SK-N-SH (cell line): ENCODE measurements around the gene ASH1L.

Experiments used
- EP300 ChIP-seq, 2 experiments: IDR thresholded peaks; 2 replicates each; pipeline versions ENCODE4 v1.4.0 to v1.6.1; 2012; ENCODE audit warnings: borderline replicate concordance in 1 of 2, low read depth in 1 of 2, low read length in 1 of 2
- EZH2phosphoT487 ChIP-seq: fragments of 200-600 bp; sonication (generic); IDR thresholded peaks from 2 replicates; pipeline ENCODE4 v1.6.1; 2017; ENCODE audit warnings: low read depth, mixed run types, mild to moderate bottlenecking, antibody characterized with exemption, moderate library complexity, borderline replicate concordance
- JUND ChIP-seq: IDR thresholded peaks from 2 replicates; pipeline ENCODE4 v1.4.0; 2012
- POLR2AphosphoS5 ChIP-seq: IDR thresholded peaks from 2 replicates; pipeline ENCODE4 v1.6.1; 2012; ENCODE audit warnings: low read depth, low read length
- RAD21 ChIP-seq: IDR thresholded peaks from 2 replicates; pipeline ENCODE4 v1.6.1; 2012; ENCODE audit warnings: mild to moderate bottlenecking, low read length
- RFX5 ChIP-seq: IDR thresholded peaks from 2 replicates; pipeline ENCODE4 v1.6.1; 2012; ENCODE audit warnings: mild to moderate bottlenecking, improper control_type of control experiment, low read length
- RXRA ChIP-seq: IDR thresholded peaks from 2 replicates; pipeline ENCODE4 v1.4.0; 2012; ENCODE audit warnings: low read depth, mild to moderate bottlenecking, borderline replicate concordance
- TCF12 ChIP-seq: IDR thresholded peaks from 2 replicates; pipeline ENCODE4 v1.4.0; 2012
- TEAD4 ChIP-seq: IDR thresholded peaks from 2 replicates; pipeline ENCODE4 v1.4.0; 2012; ENCODE audit warnings: mild to moderate bottlenecking, borderline replicate concordance; ENCODE audit not compliant: insufficient read depth
- TF ChIP-seq, protein P1 (sequence below): fragments of 150-350 bp; IDR thresholded peaks from 2 replicates; pipeline ENCODE4 v1.6.1; 2017; ENCODE audit warnings: antibody characterized with exemption, low read length, low read depth, borderline replicate concordance
- TF ChIP-seq, protein P2 (sequence below): fragments of 200-600 bp; sonication (generic); IDR thresholded peaks from 2 replicates; pipeline ENCODE4 v1.6.1; 2017; ENCODE audit warnings: antibody characterized with exemption, mild to moderate bottlenecking, moderate library complexity
- TF ChIP-seq, protein P3 (sequence below): IDR thresholded peaks from 2 replicates; pipeline ENCODE4 v1.6.1; 2012; ENCODE audit warnings: mild to moderate bottlenecking, low read depth, low read length, moderate library complexity
- TF ChIP-seq, protein P4 (sequence below): IDR thresholded peaks from 2 replicates; pipeline ENCODE4 v1.4.0; 2012; ENCODE audit warnings: low read depth

DNA sequence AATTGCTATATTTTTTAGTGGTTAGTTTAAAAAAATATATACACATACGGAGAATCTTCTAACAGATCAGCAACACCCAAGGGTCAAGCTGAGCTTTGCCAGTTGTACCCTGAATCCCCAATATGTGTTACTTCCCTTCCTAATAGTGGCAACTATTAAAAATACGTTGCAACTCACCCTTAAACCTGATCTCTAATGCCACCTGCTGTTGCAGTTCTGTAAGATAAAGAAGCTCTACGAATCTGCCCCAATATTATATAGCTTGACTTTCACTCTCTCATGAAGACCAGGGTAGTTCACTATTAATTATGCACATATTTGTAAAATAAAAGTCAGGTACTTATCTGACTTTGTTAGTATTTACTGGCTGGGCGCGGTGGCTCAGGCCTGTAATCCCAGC, 58.4 kb downstream of the ASH1L start:
- TF ChIP-seq, protein P1, sequence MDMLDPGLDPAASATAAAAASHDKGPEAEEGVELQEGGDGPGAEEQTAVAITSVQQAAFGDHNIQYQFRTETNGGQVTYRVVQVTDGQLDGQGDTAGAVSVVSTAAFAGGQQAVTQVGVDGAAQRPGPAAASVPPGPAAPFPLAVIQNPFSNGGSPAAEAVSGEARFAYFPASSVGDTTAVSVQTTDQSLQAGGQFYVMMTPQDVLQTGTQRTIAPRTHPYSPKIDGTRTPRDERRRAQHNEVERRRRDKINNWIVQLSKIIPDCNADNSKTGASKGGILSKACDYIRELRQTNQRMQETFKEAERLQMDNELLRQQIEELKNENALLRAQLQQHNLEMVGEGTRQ = no peak
- TF ChIP-seq, protein P2, sequence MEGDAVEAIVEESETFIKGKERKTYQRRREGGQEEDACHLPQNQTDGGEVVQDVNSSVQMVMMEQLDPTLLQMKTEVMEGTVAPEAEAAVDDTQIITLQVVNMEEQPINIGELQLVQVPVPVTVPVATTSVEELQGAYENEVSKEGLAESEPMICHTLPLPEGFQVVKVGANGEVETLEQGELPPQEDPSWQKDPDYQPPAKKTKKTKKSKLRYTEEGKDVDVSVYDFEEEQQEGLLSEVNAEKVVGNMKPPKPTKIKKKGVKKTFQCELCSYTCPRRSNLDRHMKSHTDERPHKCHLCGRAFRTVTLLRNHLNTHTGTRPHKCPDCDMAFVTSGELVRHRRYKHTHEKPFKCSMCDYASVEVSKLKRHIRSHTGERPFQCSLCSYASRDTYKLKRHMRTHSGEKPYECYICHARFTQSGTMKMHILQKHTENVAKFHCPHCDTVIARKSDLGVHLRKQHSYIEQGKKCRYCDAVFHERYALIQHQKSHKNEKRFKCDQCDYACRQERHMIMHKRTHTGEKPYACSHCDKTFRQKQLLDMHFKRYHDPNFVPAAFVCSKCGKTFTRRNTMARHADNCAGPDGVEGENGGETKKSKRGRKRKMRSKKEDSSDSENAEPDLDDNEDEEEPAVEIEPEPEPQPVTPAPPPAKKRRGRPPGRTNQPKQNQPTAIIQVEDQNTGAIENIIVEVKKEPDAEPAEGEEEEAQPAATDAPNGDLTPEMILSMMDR = peak; percentile 61
- no peak for TF ChIP-seq TCF12
- no peak for TF ChIP-seq EZH2phosphoT487
- TF ChIP-seq JUND = no peak
- no peak for TF ChIP-seq POLR2AphosphoS5
- no peak for TF ChIP-seq EP300 (IDR thresholded peaks at IDR 0.05; ENCODE audit: borderline replicate concordance in 1 of 2, low read depth in 1 of 2, low read length in 1 of 2)
- TF ChIP-seq, protein P3, sequence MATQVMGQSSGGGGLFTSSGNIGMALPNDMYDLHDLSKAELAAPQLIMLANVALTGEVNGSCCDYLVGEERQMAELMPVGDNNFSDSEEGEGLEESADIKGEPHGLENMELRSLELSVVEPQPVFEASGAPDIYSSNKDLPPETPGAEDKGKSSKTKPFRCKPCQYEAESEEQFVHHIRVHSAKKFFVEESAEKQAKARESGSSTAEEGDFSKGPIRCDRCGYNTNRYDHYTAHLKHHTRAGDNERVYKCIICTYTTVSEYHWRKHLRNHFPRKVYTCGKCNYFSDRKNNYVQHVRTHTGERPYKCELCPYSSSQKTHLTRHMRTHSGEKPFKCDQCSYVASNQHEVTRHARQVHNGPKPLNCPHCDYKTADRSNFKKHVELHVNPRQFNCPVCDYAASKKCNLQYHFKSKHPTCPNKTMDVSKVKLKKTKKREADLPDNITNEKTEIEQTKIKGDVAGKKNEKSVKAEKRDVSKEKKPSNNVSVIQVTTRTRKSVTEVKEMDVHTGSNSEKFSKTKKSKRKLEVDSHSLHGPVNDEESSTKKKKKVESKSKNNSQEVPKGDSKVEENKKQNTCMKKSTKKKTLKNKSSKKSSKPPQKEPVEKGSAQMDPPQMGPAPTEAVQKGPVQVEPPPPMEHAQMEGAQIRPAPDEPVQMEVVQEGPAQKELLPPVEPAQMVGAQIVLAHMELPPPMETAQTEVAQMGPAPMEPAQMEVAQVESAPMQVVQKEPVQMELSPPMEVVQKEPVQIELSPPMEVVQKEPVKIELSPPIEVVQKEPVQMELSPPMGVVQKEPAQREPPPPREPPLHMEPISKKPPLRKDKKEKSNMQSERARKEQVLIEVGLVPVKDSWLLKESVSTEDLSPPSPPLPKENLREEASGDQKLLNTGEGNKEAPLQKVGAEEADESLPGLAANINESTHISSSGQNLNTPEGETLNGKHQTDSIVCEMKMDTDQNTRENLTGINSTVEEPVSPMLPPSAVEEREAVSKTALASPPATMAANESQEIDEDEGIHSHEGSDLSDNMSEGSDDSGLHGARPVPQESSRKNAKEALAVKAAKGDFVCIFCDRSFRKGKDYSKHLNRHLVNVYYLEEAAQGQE = no peak
- no peak for TF ChIP-seq RFX5
- no peak for TF ChIP-seq TEAD4
- TF ChIP-seq, protein P4, sequence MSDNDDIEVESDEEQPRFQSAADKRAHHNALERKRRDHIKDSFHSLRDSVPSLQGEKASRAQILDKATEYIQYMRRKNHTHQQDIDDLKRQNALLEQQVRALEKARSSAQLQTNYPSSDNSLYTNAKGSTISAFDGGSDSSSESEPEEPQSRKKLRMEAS = no peak
- TF ChIP-seq RAD21 = peak; percentile 87
- TF ChIP-seq RXRA = no peak
